ENCODE data around the gene GNG12. TPM values are rescaled to one million over a fixed set of nuclear protein-coding genes. Genes with fewer than 3 reads are reported as not detected.

Gene GNG12
- total RNA-seq, 1 donor: 455 TPM

GRCh38 chr1:67690411-67690810 is 142.9 kb downstream of the GNG12 start:
- TF ChIP-seq CTCF (IDR thresholded peaks at IDR 0.05; ENCODE audit: insufficient read depth, low read length): no peak
- peak; percentile 33 for DNase-seq (ENCODE audit: low read depth)
- no peak overlapping the region for H3K4me3 ChIP-seq (ENCODE audit: low read depth, low read length)

- DNase-seq (ENCODE audit: low read depth): no peak
- no peak overlapping the region for H3K4me3 ChIP-seq (ENCODE audit: low read depth, low read length)
- TF ChIP-seq CTCF (IDR thresholded peaks at IDR 0.05; ENCODE audit: insufficient read depth, low read length): no peak
Measured at GRCh38 chr1:67690018-67690363, 143.3 kb downstream of the GNG12 start.

- DNase-seq (ENCODE audit: low read depth): peak; percentile 53
- H3K4me3 ChIP-seq (ENCODE audit: low read depth, low read length): no peak overlapping the region
- TF ChIP-seq CTCF (IDR thresholded peaks at IDR 0.05; ENCODE audit: insufficient read depth, low read length): no peak
Measured at GRCh38 chr1:67689267-67690017, 143.8 kb downstream of the GNG12 start.

GRCh38 chr1:67688526-67689219 is 144.6 kb downstream of the GNG12 start:
- DNase-seq (ENCODE audit: low read depth): peak; percentile 34
- TF ChIP-seq CTCF (IDR thresholded peaks at IDR 0.05; ENCODE audit: insufficient read depth, low read length): no peak
- H3K4me3 ChIP-seq (ENCODE audit: low read depth, low read length): peak overlapping the region; percentile 23

GRCh38 chr1:67687649-67688048 is 145.6 kb downstream of the GNG12 start:
- no peak for TF ChIP-seq CTCF (IDR thresholded peaks at IDR 0.05; ENCODE audit: insufficient read depth, low read length)
- peak; percentile 95 for DNase-seq (ENCODE audit: low read depth)
- H3K4me3 ChIP-seq (ENCODE audit: low read depth, low read length): peak overlapping the region; percentile 91

- H3K4me3 ChIP-seq (ENCODE audit: low read depth, low read length): peak overlapping the region; percentile 91
- DNase-seq (ENCODE audit: low read depth): no peak
- TF ChIP-seq CTCF (IDR thresholded peaks at IDR 0.05; ENCODE audit: insufficient read depth, low read length): no peak
Measured at GRCh38 chr1:67687198-67687545, 146.1 kb downstream of the GNG12 start.

All from fibroblast of the aortic adventitia (primary cell).